ENCODE results near the gene INAVA. TPM values are rescaled to one million over a fixed set of nuclear protein-coding genes. Genes with fewer than 3 reads are reported as not detected.

Gene INAVA
- total and polyA plus RNA-seq, 2 experiments from 2014 or later, result 25.3 to 43.9 TPM

DNA sequence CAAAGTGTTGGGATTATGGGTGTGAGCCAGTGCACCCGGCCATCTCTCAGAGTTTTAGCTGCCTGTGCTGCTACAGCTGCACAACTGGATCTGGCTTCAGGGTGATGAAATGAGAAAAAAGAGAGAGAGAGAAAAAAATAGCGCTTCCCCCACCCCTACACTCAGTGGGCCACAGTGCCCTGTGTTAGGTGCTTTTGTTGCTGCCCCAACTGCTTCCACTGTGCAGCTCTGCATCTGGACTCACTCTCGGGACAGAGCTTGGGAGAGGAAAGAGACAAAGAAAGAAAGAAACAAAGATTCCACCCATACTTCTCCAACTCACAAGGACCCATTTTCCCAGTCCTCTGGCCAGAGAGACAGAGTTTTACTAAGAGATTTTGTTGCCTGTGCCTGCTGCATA is 50.4 kb downstream of the INAVA start (continued):
- TF ChIP-seq CREB1 (CRISPR knock-in tag; IDR thresholded peaks at IDR 0.05; ENCODE audit: low read depth), result no peak
- no peak for TF ChIP-seq EZH2 (IDR thresholded peaks at IDR 0.05; ENCODE audit: low read depth, unreplicated experiment)
- TF ChIP-seq JUNB (IDR thresholded peaks at IDR 0.05; ENCODE audit: unreplicated experiment), result no peak
- TF ChIP-seq EZH2phosphoT487 (IDR thresholded peaks at IDR 0.05; ENCODE audit: unreplicated experiment), result no peak
- TF ChIP-seq ZNF331 (CRISPR knock-in tag; IDR thresholded peaks at IDR 0.05; ENCODE audit: low read depth), result no peak
- TF ChIP-seq, protein P1, sequence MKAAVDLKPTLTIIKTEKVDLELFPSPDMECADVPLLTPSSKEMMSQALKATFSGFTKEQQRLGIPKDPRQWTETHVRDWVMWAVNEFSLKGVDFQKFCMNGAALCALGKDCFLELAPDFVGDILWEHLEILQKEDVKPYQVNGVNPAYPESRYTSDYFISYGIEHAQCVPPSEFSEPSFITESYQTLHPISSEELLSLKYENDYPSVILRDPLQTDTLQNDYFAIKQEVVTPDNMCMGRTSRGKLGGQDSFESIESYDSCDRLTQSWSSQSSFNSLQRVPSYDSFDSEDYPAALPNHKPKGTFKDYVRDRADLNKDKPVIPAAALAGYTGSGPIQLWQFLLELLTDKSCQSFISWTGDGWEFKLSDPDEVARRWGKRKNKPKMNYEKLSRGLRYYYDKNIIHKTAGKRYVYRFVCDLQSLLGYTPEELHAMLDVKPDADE (IDR thresholded peaks at IDR 0.05), result no peak
- TF ChIP-seq, protein P2, sequence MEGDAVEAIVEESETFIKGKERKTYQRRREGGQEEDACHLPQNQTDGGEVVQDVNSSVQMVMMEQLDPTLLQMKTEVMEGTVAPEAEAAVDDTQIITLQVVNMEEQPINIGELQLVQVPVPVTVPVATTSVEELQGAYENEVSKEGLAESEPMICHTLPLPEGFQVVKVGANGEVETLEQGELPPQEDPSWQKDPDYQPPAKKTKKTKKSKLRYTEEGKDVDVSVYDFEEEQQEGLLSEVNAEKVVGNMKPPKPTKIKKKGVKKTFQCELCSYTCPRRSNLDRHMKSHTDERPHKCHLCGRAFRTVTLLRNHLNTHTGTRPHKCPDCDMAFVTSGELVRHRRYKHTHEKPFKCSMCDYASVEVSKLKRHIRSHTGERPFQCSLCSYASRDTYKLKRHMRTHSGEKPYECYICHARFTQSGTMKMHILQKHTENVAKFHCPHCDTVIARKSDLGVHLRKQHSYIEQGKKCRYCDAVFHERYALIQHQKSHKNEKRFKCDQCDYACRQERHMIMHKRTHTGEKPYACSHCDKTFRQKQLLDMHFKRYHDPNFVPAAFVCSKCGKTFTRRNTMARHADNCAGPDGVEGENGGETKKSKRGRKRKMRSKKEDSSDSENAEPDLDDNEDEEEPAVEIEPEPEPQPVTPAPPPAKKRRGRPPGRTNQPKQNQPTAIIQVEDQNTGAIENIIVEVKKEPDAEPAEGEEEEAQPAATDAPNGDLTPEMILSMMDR (conservative IDR thresholded peaks at IDR 0.05; ENCODE audit: low read depth in 2 of 2), result no peak

DNA sequence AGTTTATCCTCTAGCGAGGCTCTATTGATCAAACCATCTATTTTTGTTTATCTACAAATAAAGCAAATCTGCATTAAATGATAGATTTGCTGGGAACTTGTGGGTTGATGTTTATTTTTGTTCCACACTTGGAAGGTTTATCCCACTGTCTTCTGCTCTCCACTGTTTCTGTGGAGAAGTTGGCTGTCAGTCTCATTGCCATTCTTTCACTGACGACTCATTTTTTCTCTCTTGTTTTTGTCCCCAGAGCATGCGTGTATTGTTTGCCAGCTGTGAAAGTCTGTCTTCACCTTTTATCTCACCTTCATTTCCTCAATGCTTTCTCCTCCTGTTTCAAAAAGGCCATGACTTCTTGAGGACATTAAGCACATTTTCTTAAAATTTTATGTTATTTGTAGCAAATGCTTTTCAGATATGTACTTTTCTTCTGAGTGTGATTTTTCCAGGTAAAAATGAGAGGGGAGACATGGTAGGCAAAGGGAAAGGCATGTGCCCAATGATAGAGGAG is 52.4 kb downstream of the INAVA start:
- H3K27me3 ChIP-seq (ENCODE audit: insufficient read depth), result no peaks in the 10 kb centered on the region
- ATAC-seq (no peak), DNase-seq (ENCODE audit: low spot score) (no peak)
- Mint-ChIP-seq H3K27ac (no peak overlapping the region), H3K4me3 (no peak overlapping the region), H3K27me3 (ENCODE audit: insufficient read depth, low read depth, poor library complexity) (peaks cover 3% of the 10 kb centered on the region), H3K9me3 (peaks cover 10% of the 10 kb centered on the region), H3K36me3 (ENCODE audit: low read depth) (peaks cover 9% of the 10 kb centered on the region; the same call in 2 of the 3 replicates), H3K4me1 (no peaks in the 10 kb centered on the region)
- H3K4me2 ChIP-seq, result no peak overlapping the region
- H3K4me1 ChIP-seq (ENCODE audit: insufficient read depth), result no peaks in the 10 kb centered on the region
- H3K9me2 ChIP-seq (ENCODE audit: insufficient read depth), result no peaks in the 10 kb centered on the region
- no peaks in the 10 kb centered on the region for H3K79me2 ChIP-seq (replicated peaks; ENCODE audit: insufficient read depth)
- TF ChIP-seq JUNB (IDR thresholded peaks at IDR 0.05; ENCODE audit: unreplicated experiment) (no peak), POLR2AphosphoS5 (IDR thresholded peaks at IDR 0.05; ENCODE audit: low read depth) (no peak), NANOG (IDR thresholded peaks at IDR 0.05; ENCODE audit: borderline replicate concordance) (no peak), EZH2phosphoT487 (IDR thresholded peaks at IDR 0.05; ENCODE audit: unreplicated experiment) (no peak), ZNF114 (CRISPR knock-in tag; IDR thresholded peaks at IDR 0.05) (no peak), ZNF331 (CRISPR knock-in tag; IDR thresholded peaks at IDR 0.05; ENCODE audit: low read depth) (no peak)
- H3K36me3 ChIP-seq (ENCODE audit: insufficient read depth), result no peaks in the 10 kb centered on the region
- H3K27ac ChIP-seq (ENCODE audit: low read depth), result no peak overlapping the region
- no peak overlapping the region for H3K4me3 ChIP-seq
- H3F3A ChIP-seq (replicated peaks; ENCODE audit: low read depth), result no peaks in the 10 kb centered on the region
- no peaks in the 10 kb centered on the region for H4K20me1 ChIP-seq (replicated peaks; ENCODE audit: insufficient read depth)
- no peak overlapping the region for H2AFZ ChIP-seq

DNA sequence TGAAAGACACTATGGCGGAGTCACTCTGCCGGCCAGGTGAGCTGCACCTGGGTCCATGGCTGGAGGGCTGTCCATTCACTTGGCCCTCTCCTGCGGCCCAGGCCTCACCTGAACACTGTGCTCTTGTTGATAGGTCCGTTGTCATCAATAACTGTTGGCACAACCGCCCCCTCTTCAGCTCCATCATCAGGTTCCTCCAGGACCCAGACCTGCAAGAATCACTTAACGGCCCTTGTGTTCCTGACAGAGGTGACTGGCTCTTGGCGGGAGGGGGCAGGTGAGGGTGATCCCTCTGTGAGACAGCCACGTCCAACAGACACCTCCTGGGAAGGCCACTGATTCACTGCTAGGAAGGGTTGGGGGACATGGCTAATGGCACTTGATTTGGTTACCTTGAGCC is 54.9 kb downstream of the INAVA start:
- no peaks in the 10 kb centered on the region for H3K4me1 Mint-ChIP-seq
- ATAC-seq (no peak), DNase-seq (ENCODE audit: low spot score) (no peak)
- no peaks in the 10 kb centered on the region for H3F3A ChIP-seq (replicated peaks; ENCODE audit: low read depth)
- peaks cover 10% of the 10 kb centered on the region for H3K9me3 Mint-ChIP-seq
- H3K9me2 ChIP-seq (ENCODE audit: insufficient read depth), result no peaks in the 10 kb centered on the region
- no peak overlapping the region for H3K4me3 Mint-ChIP-seq
- no peak overlapping the region for H3K27ac Mint-ChIP-seq
- H3K27me3 ChIP-seq (ENCODE audit: insufficient read depth), result no peaks in the 10 kb centered on the region
- no peaks in the 10 kb centered on the region for H3K36me3 ChIP-seq (ENCODE audit: insufficient read depth)
- H3K27ac ChIP-seq (ENCODE audit: low read depth), result no peak overlapping the region
- no peak overlapping the region for H3K4me3 ChIP-seq
- peaks cover 9% of the 10 kb centered on the region; the same call in 2 of the 3 replicates for H3K36me3 Mint-ChIP-seq (ENCODE audit: low read depth)
- H3K79me2 ChIP-seq (replicated peaks; ENCODE audit: insufficient read depth), result no peaks in the 10 kb centered on the region
- H3K4me2 ChIP-seq, result no peak overlapping the region
- no peaks in the 10 kb centered on the region for H4K20me1 ChIP-seq (replicated peaks; ENCODE audit: insufficient read depth)
- no peaks in the 10 kb centered on the region for H3K4me1 ChIP-seq (ENCODE audit: insufficient read depth)
- no peak overlapping the region for H2AFZ ChIP-seq
- peaks cover 6% of the 10 kb centered on the region for H3K27me3 Mint-ChIP-seq (ENCODE audit: insufficient read depth, low read depth, poor library complexity)
- TF ChIP-seq, protein P1 (IDR thresholded peaks at IDR 0.05), result no peak
- no peak for TF ChIP-seq JUNB (IDR thresholded peaks at IDR 0.05; ENCODE audit: unreplicated experiment)
- TF ChIP-seq, protein P2 (conservative IDR thresholded peaks at IDR 0.05; ENCODE audit: low read depth in 2 of 2), result no peak
- no peak for TF ChIP-seq CREB1 (CRISPR knock-in tag; IDR thresholded peaks at IDR 0.05; ENCODE audit: low read depth)
- TF ChIP-seq EZH2 (IDR thresholded peaks at IDR 0.05; ENCODE audit: low read depth, unreplicated experiment), result no peak
